Activated CD4-positive, alpha-beta memory T cell treated with anti-CD3 and anti-CD28 coated beads, Interleukin-2, amount 10 ng/mL, durations not matched to agents 7 days and 5 days (primary cell): Measurements from ENCODE around the gene PSMC2. TPM values are rescaled to one million over a fixed set of nuclear protein-coding genes. Genes with fewer than 3 reads are reported as not detected.

ENCODE experiments used
- CTCF ChIA-PET: fragments of 350-600 bp; sonication (Branson Sonifier 250); formaldehyde crosslinking; loops from one replicate; lab custom pipeline; 2021; ENCODE audit warnings: antibody characterized with exemption, inconsistent platforms; lab: Charles Lee
- POLR2A ChIA-PET: fragments of 350-600 bp; sonication (Branson Sonifier 250); formaldehyde crosslinking; loops from one replicate; lab custom pipeline; 2021; ENCODE audit warnings: antibody characterized with exemption; lab: Charles Lee
- DNase-seq: peaks from one replicate; pipeline ENCODE4 v3.0.0-alpha.2; 2020
- H3K27ac Mint-ChIP-seq: one replicate; pipeline ENCODE4 v1.8.0; 2021; ENCODE audit warnings: mild to moderate bottlenecking, mixed read lengths
- H3K27me3 Mint-ChIP-seq: one replicate; pipeline ENCODE4 v1.8.0; 2021; ENCODE audit warnings: mixed read lengths
- H3K36me3 Mint-ChIP-seq: one replicate; pipeline ENCODE4 v1.8.0; 2021; ENCODE audit warnings: low read depth, mixed read lengths
- H3K4me1 Mint-ChIP-seq: one replicate; pipeline ENCODE4 v1.8.0; 2021; ENCODE audit warnings: mixed read lengths
- H3K4me3 Mint-ChIP-seq: one replicate; pipeline ENCODE4 v1.8.0; 2021; ENCODE audit warnings: mild to moderate bottlenecking, mixed read lengths
- H3K9me3 Mint-ChIP-seq: one replicate; pipeline ENCODE4 v1.8.0; 2021; ENCODE audit warnings: mixed read lengths
- total RNA-seq, 2 experiments: library from RNA; stranded (reverse); gene quantifications; one replicate each; pipeline ENCODE4 v1.2.3, GENCODE V29; 2021

PSMC2 gene
- total RNA-seq, 2 experiments from 2014 or later, result 142 to 149 TPM

GRCh38 chr7:103343332-103343731 is 4.1 kb upstream of the PSMC2 start:
- H3K27me3 Mint-ChIP-seq, result no peaks in the 10 kb centered on the region

GRCh38 chr7:103343758-103344452 is 3.5 kb upstream of the PSMC2 start:
- no peaks in the 10 kb centered on the region for H3K9me3 Mint-ChIP-seq
- ChIA-PET CTCF (interaction anchor here (0.9 to 1.3 kb wide), 2 partner anchors 17 to 46 kb away, joined by 3 to 4 read pairs; no protein-coding TSS in a partner anchor), POLR2A (interaction anchor here (0.7 to 2.6 kb wide), 11 partner anchors 11 to 44 kb away, joined by 3 to 11 read pairs (median 3); no protein-coding TSS in a partner anchor)
- H3K36me3 Mint-ChIP-seq, result peaks cover 40% of the 10 kb centered on the region
- peak; percentile 41 for DNase-seq
- peak overlapping the region; percentile 98 for H3K27ac Mint-ChIP-seq
- peaks cover 61% of the 10 kb centered on the region for H3K4me1 Mint-ChIP-seq
- no peaks in the 10 kb centered on the region for H3K27me3 Mint-ChIP-seq
- peak overlapping the region; percentile 100 for H3K4me3 Mint-ChIP-seq

More at GRCh38 chr7:103343332-103343731, 4.1 kb upstream of the PSMC2 start:
- peaks cover 58% of the 10 kb centered on the region for H3K4me1 Mint-ChIP-seq
- peak overlapping the region; percentile 100 for H3K4me3 Mint-ChIP-seq
- DNase-seq, result no peak
- H3K9me3 Mint-ChIP-seq, result no peaks in the 10 kb centered on the region
- H3K36me3 Mint-ChIP-seq, result peaks cover 37% of the 10 kb centered on the region
- H3K27ac Mint-ChIP-seq, result peak overlapping the region; percentile 98
- CTCF ChIA-PET, result interaction anchor here (0.9 to 1.3 kb wide), 3 partner anchors 13 to 45 kb away, joined by 3 to 4 read pairs (median 3); no protein-coding TSS in a partner anchor
- POLR2A ChIA-PET, result interaction anchor here (1.0 to 2.6 kb wide), 8 partner anchors 14 to 43 kb away, joined by 3 to 11 read pairs (median 4); no protein-coding TSS in a partner anchor

DNA sequence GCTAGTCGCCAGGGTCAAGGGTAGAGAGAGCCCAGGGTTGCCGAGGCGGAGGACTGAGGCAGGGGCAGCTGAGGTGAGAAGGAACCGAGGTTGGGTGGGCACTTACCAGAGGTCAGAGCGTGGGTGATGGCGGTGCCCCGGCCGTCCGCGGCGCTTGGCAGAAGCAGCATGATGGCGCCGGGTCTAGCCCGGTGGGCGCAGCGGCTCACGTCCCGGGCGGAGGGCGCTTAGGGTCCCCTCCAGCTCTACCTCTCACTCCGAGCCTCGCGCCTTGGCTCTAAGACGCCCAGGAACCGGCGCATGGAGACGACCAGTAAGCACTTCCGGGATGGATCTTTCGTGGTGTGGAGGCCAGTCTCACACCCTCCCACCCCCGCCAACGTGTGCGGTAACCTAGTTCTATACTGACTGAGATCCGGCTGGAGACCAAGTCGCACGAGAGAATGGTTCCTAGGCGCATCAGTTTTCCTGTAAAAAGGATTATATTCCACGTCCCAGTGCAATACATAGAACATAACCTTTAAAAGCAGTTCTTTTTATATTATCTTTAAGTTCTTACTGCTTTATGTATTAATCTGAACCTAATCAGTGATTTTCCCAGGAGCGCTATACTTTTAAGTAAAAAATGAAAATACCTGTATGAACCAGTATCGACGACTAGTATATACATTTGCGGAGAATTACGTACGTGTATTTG is 2.8 kb upstream of the PSMC2 start, which contains the start of gene DNAJC2:
Gene DNAJC2, minus strand, starts transcription at position 315 of the 697 bp plus-strand sequence. Its CDS starts 145 bp downstream, at position 170.
- Mint-ChIP-seq H3K9me3 (no peaks in the 10 kb centered on the region), H3K4me1 (peaks cover 62% of the 10 kb centered on the region), H3K36me3 (peaks cover 37% of the 10 kb centered on the region), H3K27ac (peak within 1 kb of the TSS; percentile 98), H3K27me3 (no peaks in the 10 kb centered on the region), H3K4me3 (peak within 1 kb of the TSS; percentile 100)
- DNase-seq, result peak; percentile 87
- ChIA-PET CTCF (interaction anchor here (1.3 kb wide), 1 partner anchor 47 kb away, joined by 3 read pairs; no protein-coding TSS in a partner anchor), POLR2A (interaction anchor here (0.7 to 2.6 kb wide), 7 partner anchors 10 to 38 kb away, joined by 3 to 11 read pairs (median 3); no protein-coding TSS in a partner anchor)

GRCh38 chr7:103346396-103346795 is 1.0 kb upstream of the PSMC2 start:
- no peaks in the 10 kb centered on the region for H3K9me3 Mint-ChIP-seq
- H3K36me3 Mint-ChIP-seq, result peaks cover 29% of the 10 kb centered on the region
- H3K4me3 Mint-ChIP-seq, result no peak overlapping the region
- DNase-seq, result no peak
- H3K27me3 Mint-ChIP-seq, result no peaks in the 10 kb centered on the region
- POLR2A ChIA-PET, result interaction anchor here (1.9 kb wide), 1 partner anchor 271 kb away, joined by 4 read pairs; no protein-coding TSS in a partner anchor
- CTCF ChIA-PET, result no interaction called here
- peaks cover 62% of the 10 kb centered on the region for H3K4me1 Mint-ChIP-seq
- H3K27ac Mint-ChIP-seq, result no peak overlapping the region

GRCh38 chr7:103348452-103348851 is 1.0 kb downstream of the PSMC2 start:
- H3K27me3 Mint-ChIP-seq, result no peaks in the 10 kb centered on the region
- peaks cover 37% of the 10 kb centered on the region for H3K36me3 Mint-ChIP-seq
- no peaks in the 10 kb centered on the region for H3K9me3 Mint-ChIP-seq
- CTCF ChIA-PET, result interaction anchor here (1.3 kb wide), 1 partner anchor 273 kb away, joined by 4 read pairs; the partner anchor contains the start of genes ARMC10 and FBXL13
- DNase-seq, result peak; percentile 37
- POLR2A ChIA-PET, result interaction anchor here (0.8 to 2.3 kb wide), 8 partner anchors 12 to 1665 kb away, joined by 3 to 12 read pairs (median 4); partner anchors contain the start of genes KMT2E, NAPEPLD and PMPCB
- peak overlapping the region; percentile 90 for H3K4me3 Mint-ChIP-seq
- peak overlapping the region; percentile 96 for H3K27ac Mint-ChIP-seq
- peaks cover 68% of the 10 kb centered on the region for H3K4me1 Mint-ChIP-seq

DNA sequence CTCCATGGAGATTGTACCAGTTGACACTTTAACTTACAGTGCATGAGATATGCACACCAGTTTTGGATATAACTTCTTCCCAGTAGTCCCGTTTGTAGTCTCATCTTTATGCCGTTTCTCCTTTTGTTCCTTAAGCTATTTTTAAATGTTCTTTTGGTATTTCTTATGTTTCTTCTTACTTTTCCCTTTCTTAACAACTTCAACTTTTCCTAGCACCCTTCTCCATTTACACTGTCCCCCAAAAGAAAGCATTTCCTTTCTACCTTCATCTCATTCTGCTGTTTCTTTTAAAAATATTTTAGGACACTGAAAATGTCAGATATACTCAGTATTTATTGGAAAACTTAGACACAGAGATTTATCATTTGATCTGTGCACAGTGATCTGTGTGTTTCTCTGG is 1.5 kb downstream of the PSMC2 start:
- H3K9me3 Mint-ChIP-seq, result no peaks in the 10 kb centered on the region
- H3K4me3 Mint-ChIP-seq, result peak overlapping the region; percentile 90
- H3K36me3 Mint-ChIP-seq, result peaks cover 37% of the 10 kb centered on the region
- no peaks in the 10 kb centered on the region for H3K27me3 Mint-ChIP-seq
- H3K4me1 Mint-ChIP-seq, result peaks cover 67% of the 10 kb centered on the region
- POLR2A ChIA-PET, result interaction anchor here (1.2 to 2.3 kb wide), 4 partner anchors 35 to 69 kb away, joined by 3 to 12 read pairs (median 6); partner anchors contain the start of gene PMPCB
- peak overlapping the region; percentile 78 for H3K27ac Mint-ChIP-seq
- CTCF ChIA-PET, result no interaction called here
- no peak for DNase-seq

GRCh38 chr7:103349805-103350204 is 2.4 kb downstream of the PSMC2 start:
- POLR2A ChIA-PET, result interaction anchor here (1.2 to 2.3 kb wide), 2 partner anchors 36 to 52 kb away, joined by 3 to 12 read pairs; partner anchors contain the start of gene PMPCB

GRCh38 chr7:103369432-103369831 is 22.0 kb downstream of the PSMC2 start:
- no peak overlapping the region for H3K4me3 Mint-ChIP-seq
- peaks cover 8% of the 10 kb centered on the region for H3K4me1 Mint-ChIP-seq
- ChIA-PET CTCF (no interaction called here), POLR2A (no interaction called here)
- H3K36me3 Mint-ChIP-seq, result peaks cover 44% of the 10 kb centered on the region
- no peak overlapping the region for H3K27ac Mint-ChIP-seq
- no peak for DNase-seq
- no peaks in the 10 kb centered on the region for H3K9me3 Mint-ChIP-seq
- no peaks in the 10 kb centered on the region for H3K27me3 Mint-ChIP-seq

More at GRCh38 chr7:103349805-103350204, 2.4 kb downstream of the PSMC2 start:
- CTCF ChIA-PET, result interaction anchor here (0.7 kb wide), 1 partner anchor 58 kb away, joined by 3 read pairs; no protein-coding TSS in a partner anchor
- Mint-ChIP-seq H3K27ac (peak overlapping the region; percentile 78), H3K4me3 (peak overlapping the region; percentile 90), H3K36me3 (peaks cover 40% of the 10 kb centered on the region), H3K9me3 (no peaks in the 10 kb centered on the region), H3K4me1 (peaks cover 66% of the 10 kb centered on the region), H3K27me3 (no peaks in the 10 kb centered on the region)
- no peak for DNase-seq

- POLR2A ChIA-PET, result no interaction called here
- CTCF ChIA-PET, result no interaction called here
- H3K27me3 Mint-ChIP-seq, result peaks cover 10% of the 10 kb centered on the region
- peaks cover 3% of the 10 kb centered on the region for H3K36me3 Mint-ChIP-seq
- DNase-seq, result no peak
- no peak overlapping the region for H3K4me3 Mint-ChIP-seq
- peaks cover 8% of the 10 kb centered on the region for H3K4me1 Mint-ChIP-seq
- H3K27ac Mint-ChIP-seq, result no peak overlapping the region
- H3K9me3 Mint-ChIP-seq, result no peaks in the 10 kb centered on the region
Measured at GRCh38 chr7:103373866-103374643, 26.6 kb downstream of the PSMC2 start.

GRCh38 chr7:103379270-103379975 is 32.0 kb downstream of the PSMC2 start:
- POLR2A ChIA-PET, result no interaction called here
- no peak for DNase-seq
- Mint-ChIP-seq H3K27ac (no peak overlapping the region), H3K27me3 (peaks cover 16% of the 10 kb centered on the region), H3K4me3 (no peak overlapping the region), H3K4me1 (no peaks in the 10 kb centered on the region), H3K36me3 (no peaks in the 10 kb centered on the region), H3K9me3 (no peaks in the 10 kb centered on the region)
- CTCF ChIA-PET, result no interaction called here

- Mint-ChIP-seq H3K36me3 (no peaks in the 10 kb centered on the region), H3K27ac (no peak overlapping the region), H3K9me3 (no peaks in the 10 kb centered on the region), H3K27me3 (peaks cover 16% of the 10 kb centered on the region), H3K4me3 (no peak overlapping the region), H3K4me1 (no peaks in the 10 kb centered on the region)
- CTCF ChIA-PET, result no interaction called here
- DNase-seq, result no peak
- POLR2A ChIA-PET, result no interaction called here
Measured at GRCh38 chr7:103380395-103381191, 33.1 kb downstream of the PSMC2 start.
